HG02642 (cell line): Measurements from ENCODE around the gene CHST1.

Source experiments
- ATAC-seq: cut with Tn5 transposase; IDR thresholded peaks from one replicate; pipeline ENCODE4 v1.9.1; 2021; ENCODE audit warnings: mild to moderate bottlenecking; ENCODE audit not compliant: unreplicated experiment, poor library complexity

The CHST1 gene

GRCh38 chr11:45614196-45614828 lies 51.1 kb downstream of the CHST1 start:
- no peak for ATAC-seq

- ATAC-seq = no peak
Measured at GRCh38 chr11:45610627-45611026, 54.8 kb downstream of the CHST1 start.

- ATAC-seq = no peak
Measured at GRCh38 chr11:45609902-45610301, 55.5 kb downstream of the CHST1 start.

- ATAC-seq = no peak
Measured at GRCh38 chr11:45609337-45609736, 56.1 kb downstream of the CHST1 start.

GRCh38 chr11:45607995-45608394 lies 57.4 kb downstream of the CHST1 start:
- no peak for ATAC-seq

- ATAC-seq = no peak
Measured at GRCh38 chr11:45606514-45607281, 58.7 kb downstream of the CHST1 start.

- no peak for ATAC-seq
Measured at GRCh38 chr11:45605051-45605450, 60.4 kb downstream of the CHST1 start.

- ATAC-seq = no peak
Measured at GRCh38 chr11:45603946-45604682, 61.3 kb downstream of the CHST1 start.

GRCh38 chr11:45599161-45599943 lies 66.1 kb downstream of the CHST1 start:
- ATAC-seq = no peak
